22Rv1 (cell line): ENCODE measurements around the gene TMPRSS4.

Experiments used
- H3K27ac ChIP-seq: fragments of 450-650 bp; 2 replicates; pipeline ENCODE4 v1.5.1; 2017
- CTCF ChIP-seq: fragments of 450-650 bp; IDR thresholded peaks from 2 replicates; pipeline ENCODE4 v1.5.1; 2017; ENCODE audit warnings: mild to moderate bottlenecking
- ZFX ChIP-seq: fragments of 450-650 bp; IDR thresholded peaks from 2 replicates; pipeline ENCODE4 v1.6.1; 2017; ENCODE audit warnings: antibody characterized with exemption, borderline replicate concordance

Gene TMPRSS4

GRCh38 chr11:118154641-118155040 lies 77.8 kb downstream of the TMPRSS4 start:
- H3K27ac ChIP-seq: no peak overlapping the region
- no peak for TF ChIP-seq CTCF
- TF ChIP-seq ZFX: no peak

GRCh38 chr11:118155776-118156530 lies 79.1 kb downstream of the TMPRSS4 start:
- no peak for TF ChIP-seq ZFX
- TF ChIP-seq CTCF: no peak
- H3K27ac ChIP-seq: no peak overlapping the region

GRCh38 chr11:118156531-118157185 lies 79.8 kb downstream of the TMPRSS4 start:
- no peak overlapping the region for H3K27ac ChIP-seq
- no peak for TF ChIP-seq CTCF
- TF ChIP-seq ZFX: no peak

- TF ChIP-seq ZFX: no peak
- no peak for TF ChIP-seq CTCF
Measured at GRCh38 chr11:118157186-118157895, 80.5 kb downstream of the TMPRSS4 start.

GRCh38 chr11:118161786-118162185 lies 84.9 kb downstream of the TMPRSS4 start:
- H3K27ac ChIP-seq: no peak overlapping the region
- no peak for TF ChIP-seq ZFX
- TF ChIP-seq CTCF: no peak

More at GRCh38 chr11:118157186-118157895, 80.5 kb downstream of the TMPRSS4 start:
- no peak overlapping the region for H3K27ac ChIP-seq

GRCh38 chr11:118162846-118163245 lies 86.0 kb downstream of the TMPRSS4 start:
- TF ChIP-seq CTCF (no peak), ZFX (no peak)
- no peak overlapping the region for H3K27ac ChIP-seq

GRCh38 chr11:118163494-118163893 lies 86.6 kb downstream of the TMPRSS4 start:
- no peak overlapping the region for H3K27ac ChIP-seq
- TF ChIP-seq CTCF (no peak), ZFX (no peak)
